ENCODE data around the gene SFSWAP.
"Not testable (repeated sequence)": the region's sequence is repeated elsewhere in the genome, so short reads cannot be mapped to it uniquely, and the experiment has no call there.

SFSWAP gene

GRCh38 chr12:131737150-131737827, 26.4 kb downstream of the SFSWAP start:
- FAIRE-seq: no peak

GRCh38 chr12:131738196-131738595, 27.3 kb downstream of the SFSWAP start:
- FAIRE-seq: no peak

GRCh38 chr12:131740626-131741025, 29.7 kb downstream of the SFSWAP start:
- FAIRE-seq: no peak

GRCh38 chr12:131742761-131743160, 31.9 kb downstream of the SFSWAP start:
- FAIRE-seq: not testable (repeated sequence)

- FAIRE-seq: not testable (repeated sequence)
Observed at GRCh38 chr12:131743410-131743809, 32.5 kb downstream of the SFSWAP start.

- FAIRE-seq: not testable (repeated sequence)
Observed at GRCh38 chr12:131743880-131744279, 33.0 kb downstream of the SFSWAP start.

GRCh38 chr12:131744675-131745074, 33.8 kb downstream of the SFSWAP start:
- FAIRE-seq: not testable (repeated sequence)

GRCh38 chr12:131745706-131746105, 34.8 kb downstream of the SFSWAP start:
- FAIRE-seq: no peak

GRCh38 chr12:131747276-131748177, 36.6 kb downstream of the SFSWAP start:
- no peak for FAIRE-seq

- FAIRE-seq: no peak
Observed at GRCh38 chr12:131749618-131750315, 38.9 kb downstream of the SFSWAP start.

GRCh38 chr12:131751335-131751734, 40.4 kb downstream of the SFSWAP start:
- no peak for FAIRE-seq

GRCh38 chr12:131752451-131752850, 41.6 kb downstream of the SFSWAP start:
- no peak for FAIRE-seq

GRCh38 chr12:131753005-131753404, 42.1 kb downstream of the SFSWAP start:
- FAIRE-seq: no peak

GRCh38 chr12:131753757-131754156, 42.9 kb downstream of the SFSWAP start:
- FAIRE-seq: no peak

- no peak for FAIRE-seq
Observed at GRCh38 chr12:131754184-131754583, 43.3 kb downstream of the SFSWAP start.

- FAIRE-seq: no peak
Observed at GRCh38 chr12:131755305-131756113, 44.6 kb downstream of the SFSWAP start.

- FAIRE-seq: no peak
Observed at GRCh38 chr12:131756441-131756840, 45.6 kb downstream of the SFSWAP start.

- no peak for FAIRE-seq
Observed at GRCh38 chr12:131757111-131757510, 46.2 kb downstream of the SFSWAP start.

- FAIRE-seq: no peak
Observed at GRCh38 chr12:131758016-131758739, 47.3 kb downstream of the SFSWAP start.

- FAIRE-seq: no peak
Observed at GRCh38 chr12:131759176-131759575, 48.3 kb downstream of the SFSWAP start.

- no peak for FAIRE-seq
Observed at GRCh38 chr12:131761638-131762037, 50.7 kb downstream of the SFSWAP start.

- FAIRE-seq: no peak
Observed at GRCh38 chr12:131764738-131765137, 53.8 kb downstream of the SFSWAP start.

All from G401.6 (cell line).